ENCODE results near the gene RBM10. TPM values are rescaled to one million over a fixed set of nuclear protein-coding genes. Genes with fewer than 3 reads are reported as not detected.

The RBM10 gene
- total RNA-seq, 1 experiment from 2014 or later: 80.9 TPM

DNA sequence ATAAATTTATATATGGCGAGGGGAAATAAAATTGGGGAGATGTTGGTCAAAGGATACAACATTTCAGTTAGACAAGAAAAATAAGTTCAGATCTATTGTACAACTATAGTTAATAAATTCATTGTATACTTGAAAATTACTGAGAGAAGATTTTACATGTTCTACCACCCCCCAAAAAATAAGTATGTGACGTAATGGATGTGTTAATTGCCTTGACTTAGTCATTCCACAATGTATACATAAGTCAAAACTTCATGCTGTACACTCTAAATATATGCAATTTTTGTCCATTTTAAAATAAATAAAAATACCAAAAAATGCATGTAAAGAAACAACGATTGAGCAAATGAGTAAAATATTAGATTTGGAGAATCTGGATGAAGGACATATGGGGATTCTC is 89.6 kb downstream of the RBM10 start:
- Histone ChIP-seq H3K9me3 (ENCODE audit: low read depth, low read length, poor library complexity, severe bottlenecking) (no peaks in the 10 kb centered on the region), H3K4me3 (ENCODE audit: low read depth, low read length, poor library complexity, severe bottlenecking) (peak overlapping the region; percentile 73), H3K4me1 (ENCODE audit: insufficient read depth, low read length, poor library complexity, severe bottlenecking) (no peaks in the 10 kb centered on the region), H3K27ac (ENCODE audit: low read depth, low read length, poor library complexity, severe bottlenecking) (peak overlapping the region; percentile 98), H3K27me3 (replicated peaks; ENCODE audit: insufficient read depth, low read depth, low read length, poor library complexity) (no peaks in the 10 kb centered on the region), H3K36me3 (ENCODE audit: insufficient read depth, low read length, poor library complexity, severe bottlenecking) (peaks cover 1% of the 10 kb centered on the region)
- no peak for DNase-seq (ENCODE audit: low spot score)
- intact Hi-C loops (cut with micrococcal nuclease; ENCODE audit: unreplicated experiment): no loop called here
- BruUV-seq (replicated peaks): no TSS peak
- TF ChIP-seq, protein P1, sequence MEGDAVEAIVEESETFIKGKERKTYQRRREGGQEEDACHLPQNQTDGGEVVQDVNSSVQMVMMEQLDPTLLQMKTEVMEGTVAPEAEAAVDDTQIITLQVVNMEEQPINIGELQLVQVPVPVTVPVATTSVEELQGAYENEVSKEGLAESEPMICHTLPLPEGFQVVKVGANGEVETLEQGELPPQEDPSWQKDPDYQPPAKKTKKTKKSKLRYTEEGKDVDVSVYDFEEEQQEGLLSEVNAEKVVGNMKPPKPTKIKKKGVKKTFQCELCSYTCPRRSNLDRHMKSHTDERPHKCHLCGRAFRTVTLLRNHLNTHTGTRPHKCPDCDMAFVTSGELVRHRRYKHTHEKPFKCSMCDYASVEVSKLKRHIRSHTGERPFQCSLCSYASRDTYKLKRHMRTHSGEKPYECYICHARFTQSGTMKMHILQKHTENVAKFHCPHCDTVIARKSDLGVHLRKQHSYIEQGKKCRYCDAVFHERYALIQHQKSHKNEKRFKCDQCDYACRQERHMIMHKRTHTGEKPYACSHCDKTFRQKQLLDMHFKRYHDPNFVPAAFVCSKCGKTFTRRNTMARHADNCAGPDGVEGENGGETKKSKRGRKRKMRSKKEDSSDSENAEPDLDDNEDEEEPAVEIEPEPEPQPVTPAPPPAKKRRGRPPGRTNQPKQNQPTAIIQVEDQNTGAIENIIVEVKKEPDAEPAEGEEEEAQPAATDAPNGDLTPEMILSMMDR (conservative IDR thresholded peaks at IDR 0.05; ENCODE audit: low read depth, low read length): no peak
- TF ChIP-seq EZH2 (IDR thresholded peaks at IDR 0.05; ENCODE audit: borderline replicate concordance, low read depth, low read length, poor library complexity, severe bottlenecking): no peak
- POLR2A ChIA-PET (ENCODE audit: low non-redundant PET): no interaction called here
- CTCF ChIA-PET: no interaction called here

DNA sequence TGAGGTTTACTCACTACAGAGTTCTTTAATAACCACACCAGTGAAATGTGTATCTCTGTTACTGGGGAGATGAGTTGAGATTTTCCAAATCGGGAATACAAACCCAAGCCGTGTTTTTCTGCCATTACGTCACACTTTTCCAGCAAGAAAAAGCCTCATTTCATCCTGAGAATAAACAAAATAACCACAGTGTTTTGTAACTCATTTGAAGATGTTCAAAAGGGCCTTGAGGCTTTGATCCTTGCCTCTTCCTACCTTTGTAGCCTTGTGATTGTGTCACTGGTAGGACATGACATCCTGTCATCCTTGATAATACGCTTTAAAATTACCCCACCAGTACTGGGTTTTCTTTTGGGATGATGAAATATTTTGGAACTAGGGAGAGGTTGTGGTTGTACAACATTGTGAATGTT is 90.7 kb downstream of the RBM10 start:
- H3K9me3 ChIP-seq (ENCODE audit: low read depth, low read length, poor library complexity, severe bottlenecking): no peaks in the 10 kb centered on the region
- DNase-seq (ENCODE audit: low spot score): no peak
- H3K27ac ChIP-seq (ENCODE audit: low read depth, low read length, poor library complexity, severe bottlenecking): no peak overlapping the region
- H3K4me1 ChIP-seq (ENCODE audit: insufficient read depth, low read length, poor library complexity, severe bottlenecking): no peaks in the 10 kb centered on the region
- CTCF ChIA-PET: no interaction called here
- intact Hi-C loops (cut with micrococcal nuclease; ENCODE audit: unreplicated experiment): no loop called here
- peaks cover 5% of the 10 kb centered on the region for H3K36me3 ChIP-seq (ENCODE audit: insufficient read depth, low read length, poor library complexity, severe bottlenecking)
- H3K4me3 ChIP-seq (ENCODE audit: low read depth, low read length, poor library complexity, severe bottlenecking): no peak overlapping the region
- H3K27me3 ChIP-seq (replicated peaks; ENCODE audit: insufficient read depth, low read depth, low read length, poor library complexity): no peaks in the 10 kb centered on the region
- POLR2A ChIA-PET (ENCODE audit: low non-redundant PET): no interaction called here
- no TSS peak for BruUV-seq (replicated peaks)
- TF ChIP-seq, protein P1 (conservative IDR thresholded peaks at IDR 0.05; ENCODE audit: low read depth, low read length): no peak
- TF ChIP-seq EZH2 (IDR thresholded peaks at IDR 0.05; ENCODE audit: borderline replicate concordance, low read depth, low read length, poor library complexity, severe bottlenecking): no peak

Other genes starting within 250 kb of the RBM10 start
- gene JADE3, start 232.8 kb upstream of the RBM10 start, total RNA-seq (2021): 42.4 and 48.5 TPM in 2 replicates
- gene RGN, start 66.8 kb upstream of the RBM10 start, total RNA-seq (2021): 1.6 and 1.8 TPM in 2 replicates
- gene NDUFB11, start 519 bp upstream of the RBM10 start, total RNA-seq (2021): 137 and 141 TPM in 2 replicates
- gene UBA1, start 48.6 kb downstream of the RBM10 start, total RNA-seq (2021): 413 and 437 TPM in 2 replicates
- 168 and 181 TPM in 2 replicates for gene CDK16, start 73.5 kb downstream of the RBM10 start, total RNA-seq (2021)
- gene USP11, start 87.8 kb downstream of the RBM10 start, total RNA-seq (2021): 122 and 134 TPM in 2 replicates
- not detected in 2 replicates for gene ZNF157, start 225.4 kb downstream of the RBM10 start, total RNA-seq (2021)

Data from A673 (cell line).